Skeletal muscle satellite cell (primary cell): Measurements from ENCODE around the gene ARHGEF1.
"Not testable (repeated sequence)": the region's sequence is repeated elsewhere in the genome, so short reads cannot be mapped to it uniquely, and the experiment has no call there.

ENCODE experiments used
- H3K27me3 ChIP-seq: 2 replicates; pipeline ENCODE4 v1.7.0; 2013; ENCODE audit warnings: low read length; ENCODE audit not compliant: control insufficient read depth, insufficient read depth
- H3K36me3 ChIP-seq: 2 replicates; pipeline ENCODE4 v1.7.0; 2013; ENCODE audit warnings: mild to moderate bottlenecking, control low read depth, low read length; ENCODE audit not compliant: insufficient read depth
- H3K4me1 ChIP-seq: 2 replicates; pipeline ENCODE4 v1.7.0; 2013; ENCODE audit warnings: low read length; ENCODE audit not compliant: control insufficient read depth, insufficient read depth
- H3K4me2 ChIP-seq: 2 replicates; pipeline ENCODE4 v1.7.0; 2013; ENCODE audit warnings: mild to moderate bottlenecking, low read length
- H3K4me3 ChIP-seq: 2 replicates; pipeline ENCODE4 v1.7.0; 2013; ENCODE audit warnings: low read length
- H3K9ac ChIP-seq: 2 replicates; pipeline ENCODE4 v1.7.0; 2013; ENCODE audit warnings: mild to moderate bottlenecking, low read depth, low read length, moderate library complexity
- H3K9me3 ChIP-seq: replicated peaks from 2 replicates; pipeline ENCODE4 v1.7.0; 2013; ENCODE audit warnings: mild to moderate bottlenecking, control low read depth, low read length

The ARHGEF1 gene

DNA sequence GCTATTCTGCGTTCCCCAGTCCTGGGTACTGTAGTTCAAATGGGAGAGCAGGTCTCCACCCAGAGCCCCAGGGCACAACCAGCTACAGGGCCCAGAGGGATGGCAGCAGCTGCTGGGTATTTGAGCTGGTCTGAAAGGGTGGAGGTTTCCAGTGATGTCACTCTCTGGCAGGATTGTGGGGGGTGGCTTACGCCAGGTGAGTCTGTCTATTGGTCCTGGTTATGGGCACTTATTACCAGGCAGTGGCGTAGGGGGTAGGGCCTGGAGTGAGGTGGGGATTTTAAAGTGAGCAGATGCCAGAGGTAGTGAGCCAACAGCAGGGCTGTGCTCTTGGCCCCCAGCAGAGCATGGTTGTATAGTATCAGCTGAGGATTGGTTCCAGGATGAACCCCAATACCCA lies 16.7 kb upstream of the ARHGEF1 start:
- H3K4me3 ChIP-seq = no peak overlapping the region
- no peak overlapping the region for H3K9ac ChIP-seq
- peaks cover 88% of the 10 kb centered on the region for H3K36me3 ChIP-seq
- no peaks in the 10 kb centered on the region for H3K9me3 ChIP-seq
- peaks cover 21% of the 10 kb centered on the region for H3K4me1 ChIP-seq
- peak overlapping the region; percentile 17 for H3K4me2 ChIP-seq
- H3K27me3 ChIP-seq = no peaks in the 10 kb centered on the region

DNA sequence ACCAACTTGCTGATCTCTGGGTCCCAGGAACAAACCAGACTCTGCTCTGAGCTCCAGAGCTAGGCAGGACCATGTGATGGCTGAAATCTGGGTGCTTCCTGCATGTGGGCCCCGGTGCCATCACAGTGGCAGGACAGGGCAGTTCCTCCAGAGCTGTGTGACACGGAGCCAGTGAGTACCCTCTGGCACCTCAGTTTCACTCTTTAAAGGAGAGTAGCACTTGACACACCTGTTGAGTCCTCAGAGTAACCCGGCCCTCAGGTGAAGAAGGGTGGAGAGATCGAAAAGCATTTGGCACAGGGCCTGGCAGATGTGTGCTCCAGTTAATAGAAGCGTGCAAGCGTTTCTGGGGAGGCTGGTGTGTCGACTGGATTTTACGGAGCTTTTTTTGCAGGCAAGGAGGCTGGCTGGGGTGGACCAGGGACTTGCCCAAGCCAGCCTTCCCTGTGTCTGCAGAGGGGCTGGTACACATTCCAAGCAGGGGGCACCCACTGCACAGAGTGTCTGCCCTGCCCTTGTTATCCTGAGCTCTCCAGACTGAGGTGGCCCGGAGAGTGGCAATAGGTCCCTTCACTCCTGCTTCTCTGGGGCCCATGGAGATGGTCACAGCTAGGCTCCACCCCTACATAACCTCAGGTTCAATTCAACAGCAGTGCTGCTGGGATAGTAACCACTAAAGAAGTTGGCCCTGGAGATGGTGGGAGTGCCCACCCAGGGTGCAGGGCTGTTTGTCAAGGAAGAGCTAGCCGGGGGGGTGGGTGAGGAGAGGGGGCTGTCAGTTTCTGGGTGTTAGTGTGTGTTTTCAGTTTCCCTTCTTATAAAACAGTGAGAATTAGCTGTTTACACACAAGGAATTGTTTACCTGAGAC lies 14.6 kb upstream of the ARHGEF1 start:
- Histone ChIP-seq H3K36me3 (peaks cover 81% of the 10 kb centered on the region), H3K4me1 (peaks cover 1% of the 10 kb centered on the region), H3K9me3 (no peaks in the 10 kb centered on the region), H3K4me3 (no peak overlapping the region), H3K4me2 (no peak overlapping the region), H3K9ac (peak overlapping the region; percentile 13), H3K27me3 (no peaks in the 10 kb centered on the region)

DNA sequence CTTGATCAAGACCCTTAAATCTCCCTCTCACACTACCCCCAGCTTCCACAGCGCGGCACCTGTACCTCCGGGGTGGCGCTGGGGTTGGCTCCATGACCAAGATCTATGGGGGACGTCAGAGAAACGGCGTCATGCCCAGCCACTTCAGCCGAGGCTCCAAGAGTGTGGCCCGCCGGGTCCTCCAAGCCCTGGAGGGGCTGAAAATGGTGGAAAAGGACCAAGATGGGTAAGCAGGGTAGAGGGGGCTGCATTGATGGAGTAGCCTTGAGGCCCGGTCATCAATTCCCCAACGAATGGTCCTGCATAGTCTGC lies 14.0 kb upstream of the ARHGEF1 start:
- Histone ChIP-seq H3K36me3 (peaks cover 78% of the 10 kb centered on the region), H3K27me3 (no peaks in the 10 kb centered on the region), H3K4me1 (no peaks in the 10 kb centered on the region), H3K9ac (no peak overlapping the region), H3K9me3 (no peaks in the 10 kb centered on the region), H3K4me3 (no peak overlapping the region), H3K4me2 (no peak overlapping the region)

DNA sequence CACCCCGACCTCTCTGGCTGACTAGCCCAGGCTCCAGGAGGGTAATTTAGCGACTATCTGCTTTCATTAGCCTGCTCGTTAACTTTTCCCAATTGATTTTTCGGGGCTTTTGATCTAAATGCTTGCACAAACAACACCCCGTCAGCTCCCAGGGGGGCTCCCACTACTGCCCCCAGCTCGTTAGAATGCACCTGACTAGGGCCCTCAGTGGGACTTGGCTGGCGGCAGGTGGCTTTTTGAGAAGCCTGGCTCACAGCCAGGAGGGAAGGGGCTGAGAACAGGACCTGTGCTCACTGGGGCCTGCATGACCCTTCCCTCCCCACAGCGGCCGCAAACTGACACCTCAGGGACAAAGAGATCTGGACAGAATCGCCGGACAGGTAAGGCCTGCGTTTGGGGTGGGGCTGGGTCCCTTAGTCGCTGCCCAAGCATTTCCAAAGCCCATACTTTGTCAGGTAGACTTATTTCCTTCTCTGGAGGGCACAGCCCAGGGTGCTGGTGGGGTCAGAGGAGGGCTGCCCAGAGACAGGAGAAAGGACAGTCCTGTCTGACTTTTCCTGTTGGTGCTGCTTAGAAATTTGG lies 13.5 kb upstream of the ARHGEF1 start:
- no peaks in the 10 kb centered on the region for H3K27me3 ChIP-seq
- H3K4me3 ChIP-seq = no peak overlapping the region
- H3K36me3 ChIP-seq = peaks cover 72% of the 10 kb centered on the region
- no peaks in the 10 kb centered on the region for H3K4me1 ChIP-seq
- no peaks in the 10 kb centered on the region for H3K9me3 ChIP-seq
- H3K4me2 ChIP-seq = no peak overlapping the region
- no peak overlapping the region for H3K9ac ChIP-seq

DNA sequence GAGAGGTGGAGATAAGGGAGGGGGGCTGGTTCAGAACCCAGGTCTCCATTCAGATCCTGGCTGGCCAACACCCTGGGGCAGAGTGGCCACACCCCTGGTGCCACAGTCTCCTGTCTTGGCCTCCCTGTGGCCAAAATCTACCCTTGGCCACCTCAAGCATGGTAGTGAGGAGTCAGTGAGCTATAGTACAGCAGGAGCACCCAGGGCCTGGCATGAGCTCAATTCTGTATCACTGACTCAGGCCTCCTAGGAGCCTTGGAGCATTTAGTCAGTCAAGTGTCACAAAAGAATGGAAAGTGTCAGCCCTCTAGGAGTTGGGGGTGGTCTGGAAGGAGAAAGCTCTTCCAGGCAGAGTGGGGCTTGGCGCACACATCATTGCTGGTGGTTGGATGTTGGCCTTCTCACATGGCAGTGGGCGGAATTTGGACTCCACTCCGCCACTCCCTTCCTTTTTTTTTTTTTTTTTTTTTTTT lies 12.5 kb upstream of the ARHGEF1 start:
- Histone ChIP-seq H3K4me1 (no peaks in the 10 kb centered on the region), H3K4me2 (no peak overlapping the region), H3K9me3 (no peaks in the 10 kb centered on the region), H3K4me3 (no peak overlapping the region), H3K27me3 (no peaks in the 10 kb centered on the region), H3K36me3 (peaks cover 63% of the 10 kb centered on the region), H3K9ac (no peak overlapping the region)

DNA sequence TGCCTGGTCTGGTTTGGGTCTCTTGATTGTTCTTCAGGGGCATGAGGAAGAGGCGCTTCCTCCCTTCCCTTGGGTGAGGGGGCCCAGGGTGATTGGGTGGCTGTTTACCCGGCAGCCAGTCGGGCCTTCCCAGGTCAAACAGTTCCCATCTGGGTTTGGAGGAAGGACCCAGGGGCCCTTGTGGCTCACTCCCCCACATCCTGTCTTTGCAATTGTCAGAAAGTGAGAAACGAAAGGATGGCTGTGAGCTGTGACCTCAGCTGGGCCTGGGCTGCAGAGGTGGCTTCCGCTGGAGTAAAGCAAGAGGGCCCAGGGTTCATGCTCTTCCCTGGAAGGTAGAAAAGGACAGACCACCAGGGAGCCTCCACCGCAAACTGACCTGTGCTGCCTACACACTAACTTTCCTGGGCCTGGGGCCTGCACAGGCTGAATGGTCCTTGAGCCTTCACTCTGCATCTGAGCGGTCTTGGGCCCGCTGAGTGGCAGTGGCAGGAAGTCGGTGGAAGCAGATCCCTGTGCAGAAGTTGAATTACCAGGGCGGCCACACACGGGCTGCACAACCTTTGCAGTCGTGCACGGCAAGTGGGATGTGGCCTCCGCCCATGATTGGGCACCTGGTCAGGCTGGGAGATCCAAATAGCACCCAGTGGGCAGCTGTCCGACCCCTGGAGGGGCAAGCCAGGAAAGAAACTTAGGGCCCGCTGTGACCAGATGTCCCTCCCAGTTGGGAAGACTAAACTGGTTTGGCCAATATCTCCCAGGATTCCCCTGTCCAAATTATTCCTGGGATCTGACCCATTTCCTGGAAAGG lies 11.2 kb upstream of the ARHGEF1 start:
- Histone ChIP-seq H3K36me3 (peaks cover 56% of the 10 kb centered on the region), H3K9ac (no peak overlapping the region), H3K4me1 (no peaks in the 10 kb centered on the region), H3K9me3 (no peaks in the 10 kb centered on the region), H3K27me3 (no peaks in the 10 kb centered on the region), H3K4me2 (no peak overlapping the region), H3K4me3 (no peak overlapping the region)

DNA sequence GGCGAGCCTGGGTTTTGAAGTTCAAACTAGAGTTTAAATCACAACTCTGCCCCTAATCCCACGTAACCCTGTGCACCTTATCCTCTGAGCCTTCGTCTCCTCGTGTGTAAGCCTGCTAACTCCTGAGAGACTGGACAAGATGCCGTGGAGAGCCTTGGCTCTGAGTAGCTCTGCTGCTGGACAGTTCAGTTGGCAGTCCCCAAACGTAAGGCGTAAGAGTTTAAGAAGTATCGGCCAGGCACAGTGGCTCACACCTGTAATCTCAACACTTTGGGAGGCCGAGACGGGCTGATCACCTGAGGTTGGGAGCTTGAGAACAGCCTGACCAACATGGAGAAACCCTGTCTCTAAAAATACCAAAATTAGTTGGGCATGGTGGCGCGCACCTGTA lies 10.6 kb upstream of the ARHGEF1 start:
- Histone ChIP-seq H3K4me1 (no peaks in the 10 kb centered on the region), H3K9ac (no peak overlapping the region), H3K36me3 (peaks cover 51% of the 10 kb centered on the region), H3K27me3 (peaks cover 3% of the 10 kb centered on the region), H3K4me3 (no peak overlapping the region), H3K4me2 (no peak overlapping the region), H3K9me3 (no peaks in the 10 kb centered on the region)

DNA sequence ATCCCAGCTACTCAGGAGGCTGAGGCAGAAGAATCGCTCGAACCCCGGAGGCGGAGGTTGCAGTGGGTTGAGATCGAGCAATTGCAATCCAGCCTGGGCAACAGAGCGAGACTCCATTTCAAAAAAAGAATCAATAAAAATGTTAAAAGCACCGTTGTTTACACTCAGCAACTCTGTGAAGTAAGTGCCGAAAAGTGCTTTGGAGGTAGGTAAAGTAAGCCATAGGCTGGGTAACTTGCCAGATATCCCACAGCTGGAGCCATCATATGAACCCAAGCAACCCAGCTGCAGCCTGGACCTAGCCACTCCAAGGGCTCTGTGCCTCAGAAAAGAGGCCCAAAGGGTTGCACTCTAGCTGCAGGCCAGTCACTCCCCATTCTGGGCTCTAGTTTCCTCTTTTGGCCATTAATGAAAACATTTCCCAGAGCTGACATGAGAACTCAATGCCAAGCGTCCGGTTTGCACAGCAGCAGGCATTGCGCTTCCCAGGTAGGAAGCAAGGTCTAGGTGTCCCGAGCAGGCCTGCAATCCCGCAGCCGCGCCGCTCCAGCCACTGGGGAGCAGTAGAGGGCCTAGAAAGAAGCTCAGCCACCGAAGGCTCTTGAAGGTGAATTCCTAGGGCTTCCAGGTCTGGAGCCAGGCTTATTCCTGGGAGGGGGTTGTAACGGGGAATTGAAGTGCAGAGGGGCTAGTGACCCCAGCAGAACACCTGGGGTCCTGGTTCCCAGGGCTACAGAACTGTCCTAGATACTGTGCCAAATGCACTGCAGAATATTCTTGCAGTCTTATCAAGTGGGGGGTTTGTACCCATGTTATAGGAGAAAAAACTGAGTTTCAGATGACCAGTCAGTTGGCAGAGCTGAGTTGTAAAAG lies 10.0 kb upstream of the ARHGEF1 start:
- no peak overlapping the region for H3K9ac ChIP-seq
- peaks cover 8% of the 10 kb centered on the region for H3K27me3 ChIP-seq
- H3K9me3 ChIP-seq = no peaks in the 10 kb centered on the region
- H3K4me1 ChIP-seq = no peaks in the 10 kb centered on the region
- peaks cover 45% of the 10 kb centered on the region for H3K36me3 ChIP-seq
- H3K4me2 ChIP-seq = no peak overlapping the region
- no peak overlapping the region for H3K4me3 ChIP-seq

DNA sequence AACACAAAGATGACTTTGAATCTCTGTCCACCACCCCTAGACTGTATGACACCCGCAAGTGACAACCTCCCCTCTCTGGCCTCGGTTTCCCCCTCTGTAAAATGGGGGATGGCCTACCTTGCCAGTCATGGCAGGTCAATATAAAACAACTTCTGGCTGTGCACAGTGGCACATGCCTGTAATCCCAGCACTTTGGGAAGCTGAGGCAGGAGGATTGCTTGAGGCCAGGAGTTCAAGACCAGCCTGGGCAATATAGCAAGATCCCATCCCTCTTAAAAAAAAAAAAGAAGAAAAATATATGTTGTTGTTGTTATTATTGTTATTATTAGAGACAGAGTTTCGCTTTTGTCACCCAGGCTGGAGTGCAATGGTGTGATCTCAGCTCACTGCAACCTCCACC lies 7.0 kb upstream of the ARHGEF1 start:
- H3K9ac ChIP-seq, H3K4me3 ChIP-seq, H3K9me3 ChIP-seq, H3K27me3 ChIP-seq, H3K4me1 ChIP-seq, H3K4me2 ChIP-seq: not testable (repeated sequence)
- H3K36me3 ChIP-seq = peaks cover 17% of the 10 kb centered on the region

DNA sequence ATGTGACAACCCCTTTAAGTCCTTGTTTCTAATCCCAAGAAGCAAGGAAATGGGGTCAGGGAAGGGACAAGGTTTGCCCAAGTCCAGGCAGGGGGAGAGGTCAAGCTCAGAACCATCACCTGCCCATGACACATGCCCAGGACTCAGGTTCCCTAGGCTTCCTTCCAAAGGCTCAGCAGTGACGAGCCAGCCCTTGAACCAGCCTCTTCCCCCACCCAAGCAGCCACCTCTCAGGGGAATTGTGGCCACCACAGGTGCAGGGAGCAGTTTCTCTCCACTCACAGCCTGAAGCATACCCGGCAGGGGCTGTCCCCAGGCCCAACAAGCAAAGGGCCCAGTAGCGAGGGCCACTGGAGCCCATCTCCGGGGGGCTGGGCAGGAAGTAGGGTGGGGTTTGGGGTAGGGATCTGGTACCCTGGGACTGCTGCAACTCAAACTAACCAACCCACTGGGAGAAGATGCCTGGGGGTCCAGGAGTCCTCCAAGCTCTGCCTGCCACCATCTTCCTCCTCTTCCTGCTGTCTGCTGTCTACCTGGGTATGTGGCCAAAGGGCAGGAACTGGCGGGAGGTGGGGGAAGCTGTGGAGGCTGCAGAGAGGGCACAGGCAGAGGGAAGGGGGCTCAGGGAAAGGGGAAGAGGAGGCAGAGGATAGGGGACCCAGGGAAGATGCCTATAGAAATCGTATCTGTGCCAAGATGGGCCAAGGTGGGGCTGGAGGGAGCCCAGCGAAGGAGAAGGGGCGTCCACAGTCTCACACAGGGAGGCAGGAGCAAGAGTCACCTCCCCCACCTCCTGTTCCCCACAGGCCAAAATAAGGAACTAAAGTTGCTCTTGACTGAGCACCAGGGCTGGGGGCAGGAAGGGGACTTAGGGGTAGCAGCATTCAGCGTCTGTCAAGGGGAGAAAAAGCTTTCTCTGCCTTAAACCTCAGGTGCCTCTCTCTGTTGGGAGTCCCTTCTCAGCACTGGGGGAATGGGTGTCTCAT lies 5.8 kb upstream of the ARHGEF1 start, which contains the start of gene CD79A:
Gene CD79A (plus strand): TSS at position 433 of the 986 bp plus-strand sequence. CDS start 26 bp downstream, at position 459.
- H3K4me3 ChIP-seq = no peak within 1 kb of the TSS
- peaks cover 5% of the 10 kb centered on the region for H3K36me3 ChIP-seq
- H3K4me2 ChIP-seq = no peak within 1 kb of the TSS
- H3K9ac ChIP-seq = no peak within 1 kb of the TSS
- peaks cover under 1% of the 10 kb centered on the region for H3K4me1 ChIP-seq
- H3K27me3 ChIP-seq = peaks cover 8% of the 10 kb centered on the region
- no peaks in the 10 kb centered on the region for H3K9me3 ChIP-seq
